GM12874 (cell line): ENCODE data around the gene SPRYD3.

ENCODE experiments used
- TF ChIP-seq, protein P1 (sequence below): IDR thresholded peaks from 2 replicates; pipeline ENCODE4 v1.5.1; 2011; ENCODE audit warnings: low read depth, mild to moderate bottlenecking, control low read depth, low read length, moderate library complexity; ENCODE audit not compliant: insufficient read depth

Gene SPRYD3

DNA sequence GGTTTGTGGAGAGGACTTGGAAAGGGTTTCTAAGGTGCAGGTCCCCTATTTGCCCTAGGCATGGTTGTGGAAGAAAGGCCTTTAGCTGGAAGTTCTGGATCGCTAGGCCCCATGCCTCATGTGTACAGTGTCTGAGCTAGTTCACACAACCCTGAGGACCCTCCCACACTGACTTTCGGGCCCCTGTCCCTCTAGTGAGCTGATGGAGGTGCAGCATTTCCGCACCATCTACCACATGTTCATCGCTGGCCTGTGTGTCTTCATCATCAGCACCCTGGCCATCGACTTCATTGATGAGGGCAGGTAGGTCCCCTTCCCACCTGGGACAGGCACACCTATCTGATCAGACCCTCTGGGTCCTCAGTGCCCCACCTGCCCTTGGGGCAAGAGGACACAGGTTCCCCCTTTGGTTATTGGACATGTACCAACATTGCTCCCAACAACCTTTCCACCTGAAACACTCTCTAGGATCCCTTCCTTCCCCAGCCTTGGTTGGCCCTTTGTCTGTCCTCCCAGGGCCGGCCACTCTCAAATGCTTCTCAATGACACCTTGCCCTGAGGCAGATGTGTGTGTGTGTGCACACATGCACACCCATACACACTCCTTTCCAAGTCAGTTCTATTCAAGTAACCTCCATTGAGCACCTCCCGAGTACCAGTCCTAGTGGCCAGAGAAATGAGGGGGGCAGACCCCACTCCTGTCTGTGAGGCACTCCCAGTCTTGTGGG lies 26.7 kb upstream of the SPRYD3 start:
- TF ChIP-seq, protein P1, sequence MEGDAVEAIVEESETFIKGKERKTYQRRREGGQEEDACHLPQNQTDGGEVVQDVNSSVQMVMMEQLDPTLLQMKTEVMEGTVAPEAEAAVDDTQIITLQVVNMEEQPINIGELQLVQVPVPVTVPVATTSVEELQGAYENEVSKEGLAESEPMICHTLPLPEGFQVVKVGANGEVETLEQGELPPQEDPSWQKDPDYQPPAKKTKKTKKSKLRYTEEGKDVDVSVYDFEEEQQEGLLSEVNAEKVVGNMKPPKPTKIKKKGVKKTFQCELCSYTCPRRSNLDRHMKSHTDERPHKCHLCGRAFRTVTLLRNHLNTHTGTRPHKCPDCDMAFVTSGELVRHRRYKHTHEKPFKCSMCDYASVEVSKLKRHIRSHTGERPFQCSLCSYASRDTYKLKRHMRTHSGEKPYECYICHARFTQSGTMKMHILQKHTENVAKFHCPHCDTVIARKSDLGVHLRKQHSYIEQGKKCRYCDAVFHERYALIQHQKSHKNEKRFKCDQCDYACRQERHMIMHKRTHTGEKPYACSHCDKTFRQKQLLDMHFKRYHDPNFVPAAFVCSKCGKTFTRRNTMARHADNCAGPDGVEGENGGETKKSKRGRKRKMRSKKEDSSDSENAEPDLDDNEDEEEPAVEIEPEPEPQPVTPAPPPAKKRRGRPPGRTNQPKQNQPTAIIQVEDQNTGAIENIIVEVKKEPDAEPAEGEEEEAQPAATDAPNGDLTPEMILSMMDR: no peak

DNA sequence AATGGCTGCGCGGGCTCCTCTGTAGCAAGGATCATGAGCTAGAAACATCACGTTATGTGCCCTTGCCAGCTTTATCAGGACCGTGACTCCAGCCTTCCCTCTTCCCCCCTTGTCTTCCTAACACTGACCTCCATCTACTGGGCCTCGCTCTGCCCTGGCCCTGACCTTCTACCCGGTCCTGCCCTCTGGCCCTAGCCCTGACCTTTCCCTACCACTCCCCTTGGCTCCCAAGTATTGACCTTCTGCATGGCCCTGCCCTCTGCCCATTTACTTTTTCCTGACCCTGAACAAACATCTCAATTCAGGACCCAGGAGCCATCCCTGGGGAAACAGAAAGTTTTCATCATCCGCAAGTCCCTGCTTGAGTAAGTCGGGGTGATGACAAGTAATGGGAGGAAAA lies 26.1 kb upstream of the SPRYD3 start:
- TF ChIP-seq, protein P1: no peak

DNA sequence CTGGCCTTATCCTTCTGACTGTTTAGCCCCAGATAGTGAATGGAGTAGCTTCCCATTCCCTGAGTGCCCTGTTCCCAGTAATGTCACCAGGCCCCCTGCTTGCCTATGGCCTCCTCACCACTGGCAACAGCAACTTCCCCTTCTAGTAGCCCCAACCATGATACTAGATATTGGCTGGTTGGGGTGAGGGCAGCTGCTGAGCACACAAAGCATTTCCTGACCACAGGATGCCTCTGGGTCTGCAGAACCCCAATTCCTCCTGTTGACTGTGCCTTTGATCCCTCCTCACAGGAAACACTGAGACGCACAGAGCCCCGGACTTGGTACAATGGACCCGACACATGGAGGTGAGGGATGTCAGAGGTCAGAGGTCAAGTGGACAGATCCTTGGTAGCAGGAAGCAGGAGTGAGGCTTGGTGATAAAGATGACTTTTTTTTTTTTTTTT lies 24.7 kb upstream of the SPRYD3 start:
- TF ChIP-seq, protein P1: no peak

DNA sequence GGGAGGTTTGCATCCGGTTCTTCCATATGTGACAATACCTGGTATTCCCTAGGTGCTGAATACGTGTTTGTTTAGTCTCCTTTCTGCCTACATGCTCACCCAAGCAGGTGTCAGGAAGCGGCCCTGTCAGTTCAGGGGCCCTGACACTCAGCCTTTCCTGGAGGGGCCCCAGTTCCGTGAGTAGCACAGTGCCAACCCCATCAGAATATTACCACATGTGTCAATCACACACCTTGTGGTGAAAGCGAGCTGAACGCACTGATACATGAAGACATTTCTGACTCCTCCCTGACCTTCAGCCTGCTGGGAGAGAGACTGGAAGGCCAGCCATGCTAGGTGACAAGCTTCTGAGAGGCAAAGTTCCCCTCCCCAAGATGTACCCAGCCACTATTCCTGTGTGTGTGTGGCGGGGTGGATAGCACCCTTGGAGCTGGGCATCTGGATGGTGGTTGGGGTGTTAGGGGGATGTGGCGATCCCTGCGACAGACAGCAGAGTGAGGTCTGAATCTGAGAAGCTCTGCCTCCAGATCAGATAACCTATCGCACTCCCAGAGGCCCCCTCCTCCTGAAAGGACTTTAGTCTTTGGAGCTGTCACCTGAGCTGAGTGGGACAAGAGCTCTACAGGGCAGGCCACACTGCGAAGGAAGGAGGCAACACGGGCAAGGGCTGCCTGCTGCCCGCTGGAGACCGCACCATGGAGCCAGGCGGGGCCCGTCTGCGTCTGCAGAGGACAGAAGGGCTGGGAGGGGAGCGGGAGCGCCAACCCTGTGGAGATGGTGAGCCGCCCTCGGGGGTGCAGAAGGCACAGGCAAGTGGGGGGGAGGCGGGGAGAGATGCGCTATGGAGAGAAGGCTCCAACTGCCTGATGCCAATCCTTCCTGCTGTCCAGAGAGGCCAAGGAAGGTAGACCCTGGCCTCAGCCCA lies 24.0 kb upstream of the SPRYD3 start, which contains the start of gene SOAT2:
Gene SOAT2 (plus strand): TSS at position 604 of the 925 bp plus-strand sequence. CDS start 92 bp downstream, at position 696.
- TF ChIP-seq, protein P1: no peak

DNA sequence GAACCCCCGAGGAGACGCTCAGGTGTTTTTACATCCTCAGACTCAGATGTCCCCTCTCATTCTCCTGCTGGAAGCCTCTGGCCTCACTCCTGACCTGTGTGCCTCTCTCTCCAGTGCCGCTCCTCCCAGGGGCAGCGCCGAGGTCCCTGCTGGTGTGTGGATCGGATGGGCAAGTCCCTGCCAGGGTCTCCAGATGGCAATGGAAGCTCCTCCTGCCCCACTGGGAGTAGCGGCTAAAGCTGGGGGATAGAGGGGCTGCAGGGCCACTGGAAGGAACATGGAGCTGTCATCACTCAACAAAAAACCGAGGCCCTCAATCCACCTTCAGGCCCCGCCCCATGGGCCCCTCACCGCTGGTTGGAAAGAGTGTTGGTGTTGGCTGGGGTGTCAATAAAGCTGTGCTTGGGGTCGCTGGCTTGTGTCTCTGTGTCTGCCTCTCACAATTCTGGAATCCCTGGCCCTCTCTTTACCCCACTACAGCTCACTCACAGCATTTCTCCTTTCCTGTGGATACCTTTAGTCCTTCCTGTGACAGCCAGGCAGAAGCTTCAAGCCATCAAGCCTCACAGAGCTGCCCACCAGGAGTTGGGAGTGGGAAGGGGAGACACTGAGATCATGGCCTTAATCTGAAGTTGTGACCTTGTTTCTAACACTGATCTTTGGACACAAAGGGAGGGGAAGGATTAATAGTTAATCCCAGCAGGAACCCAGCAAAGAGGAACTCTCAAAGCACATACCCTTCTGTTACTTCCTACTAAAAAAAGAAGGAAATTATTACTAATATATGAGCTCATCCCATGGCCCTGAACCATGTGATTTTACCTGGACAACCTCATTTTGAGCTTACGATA lies 23.0 kb upstream of the SPRYD3 start:
- TF ChIP-seq, protein P1: no peak

GRCh38 chr12:53101266-53101665 lies 22.1 kb upstream of the SPRYD3 start:
- TF ChIP-seq, protein P1: no peak
